GM12801 (cell line): ENCODE data around the gene ATP10A.

ENCODE experiments used
- CTCF ChIP-seq: IDR thresholded peaks from one replicate; pipeline ENCODE4 v1.5.1; 2011; ENCODE audit warnings: control low read depth; ENCODE audit not compliant: insufficient read length; ENCODE audit errors: extremely low read depth

ATP10A gene

GRCh38 chr15:25852661-25853524 is 10.2 kb downstream of the ATP10A start:
- TF ChIP-seq CTCF: no peak

DNA sequence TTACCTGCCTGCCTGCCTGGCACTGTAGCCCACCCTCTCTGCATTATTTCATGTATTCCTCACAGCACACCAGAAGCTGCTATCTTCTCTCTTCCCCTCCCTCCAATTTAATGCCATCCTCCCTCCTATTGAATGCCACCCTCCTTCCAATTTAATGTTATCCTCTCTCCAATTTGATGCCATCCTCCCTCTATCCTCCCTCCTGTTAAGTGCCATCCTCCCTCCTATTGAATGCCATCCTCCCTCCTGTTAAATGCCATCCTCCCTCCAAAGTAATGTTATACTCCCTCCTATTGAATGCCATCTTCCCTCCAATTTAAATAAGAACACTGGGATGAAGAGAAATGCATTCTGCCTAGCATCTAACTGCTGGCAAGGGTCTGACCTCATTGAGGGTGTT is 11.1 kb downstream of the ATP10A start:
- no peak for TF ChIP-seq CTCF

DNA sequence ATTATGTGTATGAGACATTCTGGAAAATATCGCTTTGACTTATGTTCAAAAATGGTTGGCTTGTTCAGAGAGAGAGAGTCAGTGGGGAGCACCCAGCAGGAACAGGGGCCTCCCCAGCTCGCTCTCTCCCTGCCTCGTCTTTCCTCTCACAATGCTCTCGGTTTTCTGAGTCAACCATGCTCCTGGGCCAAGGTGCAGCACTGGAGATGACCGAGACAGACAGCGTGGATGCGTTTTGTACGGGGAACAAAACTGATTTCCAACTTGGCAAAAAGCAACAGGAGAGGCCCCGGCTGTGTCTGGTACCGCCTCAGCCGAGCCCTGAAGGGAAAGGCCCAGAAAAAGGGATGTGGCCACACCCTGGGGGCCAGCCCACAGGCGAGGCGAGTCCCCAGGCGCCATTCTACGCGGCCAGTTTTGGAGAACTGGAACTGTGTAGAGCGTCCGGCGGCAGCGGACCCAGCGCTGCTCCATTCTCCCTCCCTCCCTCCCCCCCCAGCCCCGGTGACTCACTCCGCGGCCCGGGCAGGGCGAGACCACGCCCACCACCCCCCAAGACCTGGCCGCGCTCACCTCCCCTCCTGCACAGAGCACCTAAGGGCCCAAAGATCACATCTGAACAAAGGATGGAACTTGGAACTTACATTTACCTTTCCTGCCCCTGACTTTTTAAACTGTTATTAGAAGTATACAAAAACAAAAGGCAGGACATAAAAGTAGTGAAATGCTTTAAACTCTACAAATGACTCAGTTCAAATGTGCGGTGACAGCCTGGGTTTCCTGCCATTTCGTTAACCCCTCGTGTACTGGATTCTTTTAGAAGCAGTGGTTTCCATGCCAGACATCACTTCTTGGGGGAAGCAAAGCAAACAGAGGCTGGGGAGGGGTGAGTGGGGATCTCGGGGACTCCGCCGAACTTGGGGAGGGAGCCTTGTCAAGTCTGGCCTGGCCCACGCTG is 12.7 kb downstream of the ATP10A start:
- no peak for TF ChIP-seq CTCF

GRCh38 chr15:25849157-25849921 is 13.8 kb downstream of the ATP10A start:
- TF ChIP-seq CTCF: no peak

- TF ChIP-seq CTCF: no peak
Measured at GRCh38 chr15:25848784-25849156, 14.4 kb downstream of the ATP10A start.

- no peak for TF ChIP-seq CTCF
Measured at GRCh38 chr15:25848325-25848724, 14.8 kb downstream of the ATP10A start.

GRCh38 chr15:25847051-25847450 is 16.1 kb downstream of the ATP10A start:
- TF ChIP-seq CTCF: no peak
